Neutrophil (primary cell): Measurements from ENCODE around the gene NRN1L.

Source experiments
- H3K27ac ChIP-seq: fragments of 200-600 bp; sonication (generic); 2 replicates; pipeline ENCODE4 v1.5.1; 2016; ENCODE audit warnings: mild to moderate bottlenecking, moderate library complexity
- H3K27me3 ChIP-seq: fragments of 200-600 bp; sonication (generic); 2 replicates; pipeline ENCODE4 v1.6.0; 2016; ENCODE audit warnings: mild to moderate bottlenecking
- H3K36me3 ChIP-seq: fragments of 200-600 bp; sonication (generic); 2 replicates; pipeline ENCODE4 v1.5.1; 2017
- H3K4me1 ChIP-seq, 2 experiments: fragments of 200-600 bp in 1 of 2; sonication (generic) in 1 of 2; 1 replicate in 1 of 2; 2 replicates in 1 of 2; pipeline versions ENCODE4 v1.5.1 to v1.6.1; 2013 to 2016; ENCODE audit warnings: low read depth in 1 of 2, low read length in 1 of 2, mild to moderate bottlenecking in 1 of 2, moderate library complexity in 1 of 2; ENCODE audit not compliant: control insufficient read depth in 1 of 2, insufficient read depth in 1 of 2
- H3K4me3 ChIP-seq, 2 experiments: fragments of 200-600 bp in 1 of 2; sonication (generic) in 1 of 2; 1 replicate in 1 of 2; 2 replicates in 1 of 2; pipeline ENCODE4 v1.5.1; 2013 to 2016; ENCODE audit warnings: low read depth in 1 of 2, low read length in 1 of 2, mild to moderate bottlenecking in 1 of 2, moderate library complexity in 1 of 2
- H3K9me3 ChIP-seq: fragments of 200-600 bp; sonication (generic); 2 replicates; pipeline ENCODE4 v1.5.1; 2016
- TF ChIP-seq, protein P1 (sequence below): fragments of 200-600 bp; sonication (generic); IDR thresholded peaks from 2 replicates; pipeline ENCODE4 v1.5.1; 2016; ENCODE audit warnings: antibody characterized with exemption

NRN1L gene

DNA sequence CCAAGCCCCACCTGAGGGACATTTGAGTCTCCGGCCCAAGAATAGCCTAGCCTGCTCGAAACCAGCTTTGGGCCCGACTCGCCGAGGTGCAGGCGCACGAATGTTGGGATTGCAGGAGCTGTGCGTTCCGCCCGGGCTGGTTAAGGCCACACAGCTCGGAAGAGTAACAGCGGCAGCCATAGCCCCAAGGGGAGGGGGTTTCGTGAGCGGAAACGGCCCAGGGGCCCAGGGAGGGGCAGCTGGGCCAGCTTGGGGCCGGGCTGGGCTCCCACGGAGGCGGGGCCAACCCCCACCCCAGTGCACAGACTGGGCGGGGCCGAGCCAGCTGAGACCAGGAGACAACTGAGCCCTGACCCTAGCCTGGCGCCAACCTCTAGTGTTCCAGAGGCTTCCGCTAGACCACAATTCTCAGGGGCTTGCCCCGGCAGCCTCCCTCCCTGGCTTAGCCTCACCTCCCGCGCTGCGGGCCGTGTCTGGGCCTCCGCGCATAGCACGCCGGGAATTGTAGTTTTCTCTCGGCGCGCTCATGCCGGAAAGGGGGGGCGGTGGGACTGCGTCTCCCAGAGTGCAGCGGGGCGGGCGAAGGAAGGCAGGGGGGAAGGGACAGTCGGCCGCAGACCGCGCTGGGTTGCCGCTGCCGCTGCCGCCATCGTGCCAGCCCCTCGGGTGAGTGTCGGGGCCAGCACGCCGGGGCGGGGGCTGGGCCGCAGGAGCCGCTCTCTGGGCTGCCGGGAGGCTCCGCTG lies 38.2 kb upstream of the NRN1L start, which contains the start of gene NUTF2:
Gene NUTF2, plus strand, starts transcription at position 614 of the 744 bp plus-strand sequence. CDS start 18,198 bp downstream, outside the sequence.
- peaks cover 39 to 55% of the 10 kb centered on the region in 2 experiments for H3K4me1 ChIP-seq

DNA sequence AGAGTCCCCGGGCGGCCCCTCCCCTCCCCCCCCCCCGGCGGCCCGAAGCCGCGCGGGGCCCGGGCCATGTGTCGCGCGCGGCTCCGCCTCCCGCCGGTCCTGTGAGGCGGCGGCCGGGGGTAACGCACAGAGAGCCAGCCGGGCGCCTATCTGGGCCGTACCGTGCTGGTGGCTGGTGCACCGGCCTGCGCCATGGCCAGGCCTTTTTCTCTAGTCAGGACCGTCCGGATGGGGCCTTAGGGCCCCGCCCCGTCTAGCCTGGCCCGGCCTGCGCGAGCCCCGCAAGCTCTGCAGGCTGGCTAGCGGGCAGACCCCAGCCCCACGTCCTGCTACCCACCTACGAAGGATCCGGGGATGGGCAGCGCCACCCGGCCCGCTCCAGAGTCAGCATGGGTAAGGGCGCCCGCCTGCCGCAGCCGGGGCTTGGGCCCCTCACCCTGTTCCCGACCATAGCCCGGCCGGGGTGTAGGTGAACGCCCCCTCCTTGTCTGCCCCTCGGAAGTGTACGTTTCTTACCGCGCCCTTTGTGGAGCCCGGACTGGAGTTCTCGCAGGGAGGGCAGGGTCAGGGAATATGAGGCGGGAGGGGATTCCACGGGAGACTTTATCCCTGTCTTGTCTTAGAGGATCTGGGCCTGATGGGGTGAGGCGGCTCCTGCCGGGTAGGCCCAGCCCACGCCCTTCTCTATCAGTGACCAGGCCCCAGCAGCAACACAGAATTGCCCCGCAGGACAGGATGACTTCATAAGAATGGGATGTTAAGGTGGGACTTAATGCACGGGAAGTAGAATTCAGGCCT lies 37.4 kb upstream of the NRN1L start, which contains the start of gene CENPT:
Gene CENPT, minus strand, starts transcription at position 630 of the 798 bp plus-strand sequence. CDS start 13,834 bp downstream, outside the sequence.
- Histone ChIP-seq H3K4me1 (peaks cover 36 to 52% of the 10 kb centered on the region in 2 experiments), H3K9me3 (no peaks in the 10 kb centered on the region), H3K4me3 (peak within 1 kb of the TSS; percentile 95 to 97), H3K27me3 (no peaks in the 10 kb centered on the region), H3K27ac (peak within 1 kb of the TSS; percentile 85), H3K36me3 (no peaks in the 10 kb centered on the region)
- TF ChIP-seq, protein P1, sequence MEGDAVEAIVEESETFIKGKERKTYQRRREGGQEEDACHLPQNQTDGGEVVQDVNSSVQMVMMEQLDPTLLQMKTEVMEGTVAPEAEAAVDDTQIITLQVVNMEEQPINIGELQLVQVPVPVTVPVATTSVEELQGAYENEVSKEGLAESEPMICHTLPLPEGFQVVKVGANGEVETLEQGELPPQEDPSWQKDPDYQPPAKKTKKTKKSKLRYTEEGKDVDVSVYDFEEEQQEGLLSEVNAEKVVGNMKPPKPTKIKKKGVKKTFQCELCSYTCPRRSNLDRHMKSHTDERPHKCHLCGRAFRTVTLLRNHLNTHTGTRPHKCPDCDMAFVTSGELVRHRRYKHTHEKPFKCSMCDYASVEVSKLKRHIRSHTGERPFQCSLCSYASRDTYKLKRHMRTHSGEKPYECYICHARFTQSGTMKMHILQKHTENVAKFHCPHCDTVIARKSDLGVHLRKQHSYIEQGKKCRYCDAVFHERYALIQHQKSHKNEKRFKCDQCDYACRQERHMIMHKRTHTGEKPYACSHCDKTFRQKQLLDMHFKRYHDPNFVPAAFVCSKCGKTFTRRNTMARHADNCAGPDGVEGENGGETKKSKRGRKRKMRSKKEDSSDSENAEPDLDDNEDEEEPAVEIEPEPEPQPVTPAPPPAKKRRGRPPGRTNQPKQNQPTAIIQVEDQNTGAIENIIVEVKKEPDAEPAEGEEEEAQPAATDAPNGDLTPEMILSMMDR, result no peak

More for the DNA sequence above, 38.2 kb upstream of the NRN1L start, which contains the start of gene NUTF2:
- TF ChIP-seq, protein P1, result no peak
- no peaks in the 10 kb centered on the region for H3K9me3 ChIP-seq
- H3K4me3 ChIP-seq, result peak within 1 kb of the TSS; percentile 95 to 97
- H3K36me3 ChIP-seq, result no peaks in the 10 kb centered on the region
- peak within 1 kb of the TSS; percentile 85 for H3K27ac ChIP-seq
- H3K27me3 ChIP-seq, result no peaks in the 10 kb centered on the region

GRCh38 chr16:67848118-67848517 lies 36.6 kb upstream of the NRN1L start:
- Histone ChIP-seq H3K4me3 (no peak overlapping the region), H3K36me3 (no peaks in the 10 kb centered on the region), H3K9me3 (no peaks in the 10 kb centered on the region), H3K27ac (no peak overlapping the region), H3K4me1 (peaks cover 30 to 44% of the 10 kb centered on the region in 2 experiments), H3K27me3 (no peaks in the 10 kb centered on the region)
- TF ChIP-seq, protein P1, result no peak

GRCh38 chr16:67853670-67854069 lies 31.0 kb upstream of the NRN1L start:
- TF ChIP-seq, protein P1, result no peak
- Histone ChIP-seq H3K4me1 (peaks cover 0 to 4% of the 10 kb centered on the region in 2 experiments), H3K36me3 (no peaks in the 10 kb centered on the region), H3K9me3 (no peaks in the 10 kb centered on the region), H3K4me3 (no peak overlapping the region), H3K27ac (no peak overlapping the region), H3K27me3 (no peaks in the 10 kb centered on the region)

GRCh38 chr16:67855789-67856188 lies 28.9 kb upstream of the NRN1L start:
- Histone ChIP-seq H3K27me3 (no peaks in the 10 kb centered on the region), H3K9me3 (no peaks in the 10 kb centered on the region), H3K27ac (no peak overlapping the region), H3K4me1 (peaks cover 0 to 4% of the 10 kb centered on the region in 2 experiments), H3K4me3 (no peak overlapping the region), H3K36me3 (no peaks in the 10 kb centered on the region)
- TF ChIP-seq, protein P1, result no peak
